GM21723 (cell line): Measurements from ENCODE around the gene RACGAP1.
A peak's percentile ranks its signal among the peaks of the same experiment; 100 is the strongest.

Source experiments
- ATAC-seq: cut with Tn5 transposase; IDR thresholded peaks from one replicate; pipeline ENCODE4 v1.9.1; 2021; ENCODE audit warnings: mild to moderate bottlenecking, moderate library complexity; ENCODE audit not compliant: unreplicated experiment

RACGAP1 gene

DNA sequence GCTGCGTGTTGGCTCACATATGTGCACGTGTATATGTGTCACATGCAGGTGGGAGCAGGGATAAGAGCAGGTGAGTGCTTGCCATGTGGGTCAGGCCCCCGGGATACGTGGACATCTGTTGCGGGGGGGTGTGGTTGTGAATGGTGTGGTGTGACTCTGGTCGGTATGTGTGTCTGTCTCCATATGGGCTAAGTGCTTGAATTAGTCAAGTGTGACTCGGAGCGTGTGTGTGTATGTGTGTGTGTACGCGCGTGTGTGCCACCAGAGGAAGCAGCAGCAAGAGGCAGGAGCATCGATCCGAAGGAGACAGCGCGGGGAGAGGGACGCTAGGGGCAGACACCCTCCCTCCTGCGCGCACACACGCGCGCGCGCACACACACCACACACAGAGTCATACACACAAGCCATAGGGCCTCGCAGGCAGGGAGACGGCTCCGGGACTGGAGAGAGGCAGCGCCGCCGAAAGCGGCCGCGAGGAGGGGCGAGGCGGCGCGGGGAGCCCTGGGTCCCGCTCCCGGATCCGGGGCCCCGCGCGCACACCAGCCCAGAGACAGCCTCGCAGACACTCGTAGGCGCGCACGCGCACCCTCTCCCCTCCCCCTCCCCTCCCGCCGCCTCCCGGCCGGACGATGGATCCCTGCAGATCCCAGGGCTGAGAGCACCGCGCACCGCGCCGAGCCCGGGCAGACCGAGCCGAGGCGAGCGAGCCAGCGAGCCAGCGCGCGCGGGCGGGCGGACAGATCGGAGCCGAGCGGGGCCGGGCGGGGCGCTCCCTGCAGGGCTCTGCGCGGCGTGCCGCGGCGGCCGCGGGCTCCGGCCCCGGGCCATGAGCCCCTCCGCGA is 31.9 kb upstream of the RACGAP1 start, which contains the start of gene ASIC1:
Gene ASIC1 (plus strand): TSS at position 597 of the 842 bp plus-strand sequence. CDS start 1,171 bp downstream, outside the sequence.
- no peak for ATAC-seq

GRCh38 chr12:50056639-50056976 is 31.3 kb upstream of the RACGAP1 start:
- no peak for ATAC-seq

DNA sequence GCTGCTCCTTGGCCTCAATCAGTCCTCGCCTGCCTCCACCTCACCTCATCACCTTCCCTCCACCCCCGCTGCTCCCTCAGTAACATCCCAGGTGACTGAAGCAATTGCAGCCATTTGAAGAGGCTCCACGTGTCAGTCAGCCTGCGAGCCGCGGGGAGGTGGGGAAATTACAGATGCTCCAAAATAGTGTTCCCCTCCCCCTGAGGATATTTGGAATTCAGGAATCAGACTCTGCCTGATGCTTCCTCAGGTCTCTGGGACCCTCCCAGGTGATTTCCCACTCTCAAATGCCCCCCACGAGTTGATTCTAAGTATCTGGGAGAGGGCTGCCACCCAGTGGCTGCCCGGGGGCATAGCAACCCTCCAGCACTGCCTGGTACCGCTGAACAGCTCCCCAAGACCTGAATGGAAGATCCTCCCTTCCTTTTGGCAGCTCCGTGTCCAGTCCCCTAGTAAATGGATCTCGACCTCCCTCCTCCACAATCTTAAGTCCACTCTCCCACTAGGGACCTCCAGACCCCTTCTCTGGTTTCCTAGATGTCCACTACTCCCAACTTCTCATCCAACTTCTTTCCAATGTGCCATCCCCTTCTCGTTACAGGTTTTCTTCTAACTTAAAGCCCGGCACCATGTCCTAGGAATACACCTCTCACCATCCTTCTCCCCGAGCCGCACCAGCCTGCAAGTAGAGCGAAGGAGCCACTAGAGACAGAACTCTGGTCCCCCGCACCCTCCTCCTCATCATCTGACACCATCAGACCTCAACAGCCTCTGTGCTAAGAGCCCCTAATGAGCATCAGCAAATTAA is 30.7 kb upstream of the RACGAP1 start:
- peak; percentile 58 for ATAC-seq

DNA sequence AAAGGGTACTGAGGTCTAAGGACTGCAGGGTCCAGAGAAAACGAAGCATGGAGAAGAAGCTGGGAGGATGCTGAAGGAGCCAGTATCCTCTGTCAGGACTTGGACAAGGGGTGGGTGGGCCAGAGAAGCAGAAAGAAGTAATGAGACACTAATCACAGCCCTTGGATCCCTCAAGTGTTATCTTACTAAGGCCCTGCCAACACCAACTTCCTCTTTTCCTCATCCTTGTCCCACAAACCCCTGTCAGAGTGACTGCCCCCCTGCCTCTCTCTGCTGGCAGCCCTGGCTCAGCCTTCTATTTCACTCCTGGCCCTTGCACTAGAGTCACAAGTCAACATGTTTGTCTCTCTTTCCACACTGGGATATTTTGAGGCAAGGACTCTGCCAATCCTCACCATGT is 28.3 kb upstream of the RACGAP1 start:
- ATAC-seq, result no peak

GRCh38 chr12:50052964-50053363 is 27.7 kb upstream of the RACGAP1 start:
- ATAC-seq, result no peak

GRCh38 chr12:50052544-50052943 is 27.2 kb upstream of the RACGAP1 start:
- ATAC-seq, result no peak

DNA sequence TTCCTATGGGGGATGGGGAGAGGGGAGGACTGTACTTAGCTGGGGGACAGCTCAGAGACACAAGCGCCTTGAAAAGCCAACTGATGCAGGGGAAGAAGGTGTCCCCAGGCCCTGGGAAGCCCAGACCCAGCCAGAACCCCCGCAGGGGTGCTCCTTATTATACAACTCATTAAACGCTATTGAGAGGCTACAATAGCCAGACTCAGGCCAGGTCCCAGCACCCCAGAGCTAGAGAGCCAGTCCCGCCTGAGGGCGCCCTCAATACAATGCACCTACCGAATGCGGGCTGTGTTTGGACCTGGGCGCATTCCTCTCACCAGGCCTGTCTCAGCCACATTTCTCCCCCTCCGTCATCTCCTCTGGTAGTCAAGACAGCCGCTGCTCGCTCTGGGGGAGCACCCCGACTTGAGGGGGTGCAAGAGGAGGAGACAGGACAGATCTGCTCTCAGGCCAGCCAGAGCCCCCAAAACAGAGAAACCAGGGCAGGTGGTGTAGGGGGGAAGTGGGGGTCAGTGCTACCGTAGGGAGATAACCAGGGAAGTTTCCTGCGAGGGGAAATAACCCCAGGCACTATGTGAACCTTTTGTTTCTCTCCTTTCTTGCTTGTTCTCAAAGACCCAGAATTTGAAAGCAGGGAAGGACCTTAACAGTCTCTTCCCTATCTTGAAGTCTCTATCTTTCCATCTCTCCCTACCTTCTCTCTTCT is 26.0 kb upstream of the RACGAP1 start:
- ATAC-seq, result no peak

GRCh38 chr12:50050410-50051098 is 25.3 kb upstream of the RACGAP1 start:
- no peak for ATAC-seq

- ATAC-seq, result no peak
Measured at GRCh38 chr12:50050119-50050385, 24.8 kb upstream of the RACGAP1 start.

GRCh38 chr12:50049254-50050118 is 24.2 kb upstream of the RACGAP1 start:
- ATAC-seq, result no peak

DNA sequence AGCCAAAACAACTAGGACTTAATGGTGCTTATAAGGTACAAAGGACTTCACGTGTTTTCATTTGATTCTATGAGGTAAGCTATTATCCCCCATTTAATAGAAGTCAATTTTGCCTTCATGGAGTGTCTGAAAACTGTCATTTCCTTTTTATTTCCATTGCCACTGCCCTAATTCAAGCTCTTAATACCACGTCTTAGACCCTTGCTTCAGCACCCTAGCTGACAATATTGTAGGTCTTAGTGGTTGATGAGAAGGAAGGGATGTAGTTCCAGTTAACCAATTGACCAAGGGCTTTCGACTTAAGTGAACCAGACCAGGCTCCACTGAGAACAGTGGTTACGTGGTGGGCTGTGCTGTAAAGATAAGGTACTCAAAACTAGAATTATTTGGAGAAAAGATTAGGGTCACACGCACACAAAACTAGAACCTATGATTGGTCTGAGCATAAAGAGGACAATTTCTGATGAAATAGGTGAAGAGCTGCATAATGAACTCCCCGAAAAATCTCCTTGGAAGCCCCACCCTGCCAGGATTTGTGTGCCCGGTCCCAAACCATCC is 22.5 kb upstream of the RACGAP1 start:
- no peak for ATAC-seq

GRCh38 chr12:50043854-50044253 is 18.6 kb upstream of the RACGAP1 start:
- ATAC-seq, result no peak

DNA sequence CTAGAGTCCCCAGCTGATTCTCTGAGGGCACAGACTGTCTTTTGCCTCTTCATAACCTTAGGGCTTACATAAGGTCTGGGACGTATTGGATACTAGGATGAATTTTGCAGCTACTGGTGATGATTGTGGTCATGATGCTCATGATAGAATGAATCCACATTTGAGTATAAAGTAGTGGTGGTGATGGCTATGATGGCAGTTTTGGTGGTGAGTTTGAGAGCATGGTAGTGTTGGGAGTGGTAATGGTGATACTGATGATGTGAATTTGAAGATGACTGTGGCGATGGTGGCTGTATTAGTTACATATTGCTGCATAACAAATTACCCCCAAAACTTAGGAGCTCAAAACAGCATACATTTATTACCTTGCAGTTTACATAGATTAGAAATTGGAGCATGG is 18.0 kb upstream of the RACGAP1 start:
- ATAC-seq, result no peak

GRCh38 chr12:50042693-50043092 is 17.4 kb upstream of the RACGAP1 start:
- ATAC-seq, result no peak

DNA sequence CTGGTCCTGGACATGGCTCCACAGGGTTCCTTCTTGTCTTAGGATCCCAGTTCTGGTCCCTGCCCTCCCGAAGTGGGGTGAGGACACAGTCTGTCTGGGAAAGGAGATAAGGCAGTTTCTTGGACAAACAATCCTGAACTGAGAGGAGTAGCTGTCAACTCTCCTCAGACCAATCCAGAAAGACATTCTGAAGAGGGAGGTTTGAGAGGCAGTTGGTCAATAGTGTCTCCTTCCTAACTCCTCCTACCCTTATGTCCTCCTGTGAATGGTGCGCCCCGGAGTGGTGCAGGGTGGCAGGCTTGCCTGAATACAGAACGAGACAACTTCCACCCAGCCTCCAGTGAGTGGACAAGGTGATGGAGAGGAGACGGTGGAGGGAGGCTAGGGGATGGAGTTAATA is 16.7 kb upstream of the RACGAP1 start:
- no peak for ATAC-seq

- no peak for ATAC-seq
Measured at GRCh38 chr12:50041062-50041860, 16.0 kb upstream of the RACGAP1 start.

- no peak for ATAC-seq
Measured at GRCh38 chr12:50040657-50041056, 15.4 kb upstream of the RACGAP1 start.

GRCh38 chr12:50039151-50039835 is 14.0 kb upstream of the RACGAP1 start:
- no peak for ATAC-seq
